GM21619 (cell line): ENCODE results near the gene IGFL1.
"Not testable (repeated sequence)": the region's sequence is repeated elsewhere in the genome, so short reads cannot be mapped to it uniquely, and the experiment has no call there.

ENCODE experiments used
- ATAC-seq: cut with Tn5 transposase; IDR thresholded peaks from one replicate; pipeline ENCODE4 v1.9.1; 2021; ENCODE audit not compliant: unreplicated experiment

IGFL1 gene

GRCh38 chr19:46229442-46229841, at the start of gene IGFL1:
TSS of gene IGFL1 (plus strand) at chr19:46229742. CDS start at chr19:46229775, 33 bp downstream.
- no peak for ATAC-seq

DNA sequence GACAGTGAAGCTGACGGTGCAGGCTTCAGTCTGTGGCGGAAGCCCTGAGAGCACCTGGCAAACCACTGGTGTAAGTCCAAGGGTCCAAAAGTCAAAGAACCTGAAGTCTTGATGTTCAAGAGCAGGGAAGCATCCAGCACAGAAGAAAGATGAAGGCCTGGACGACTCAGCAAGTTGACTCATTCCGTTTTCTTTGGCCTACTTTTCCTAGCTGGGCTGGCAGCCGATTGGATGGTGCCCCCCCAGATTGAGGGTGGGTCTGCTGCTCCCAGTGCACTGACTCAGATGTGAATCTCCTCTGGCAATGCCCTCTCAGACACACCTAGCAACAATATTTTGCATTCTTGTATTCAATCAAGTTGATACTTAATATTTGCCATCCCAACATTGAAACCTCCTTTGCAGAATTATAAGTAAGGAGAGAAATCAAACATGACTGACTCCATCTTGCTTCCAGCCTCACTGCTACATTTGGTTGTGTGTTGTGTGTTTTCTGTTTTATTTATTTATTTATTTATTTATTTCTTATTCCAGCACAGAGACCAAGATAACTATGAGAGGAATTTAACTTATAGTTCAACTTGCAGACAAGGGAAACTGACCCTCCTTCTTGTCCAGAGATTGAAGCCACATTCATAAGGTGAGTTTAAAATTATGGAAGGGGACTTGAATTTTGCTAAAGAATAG, 48.7 kb upstream of the IGFL1 start:
- ATAC-seq, result no peak

GRCh38 chr19:46181388-46181779, 48.2 kb upstream of the IGFL1 start:
- ATAC-seq, result no peak

- ATAC-seq, result no peak
Observed at GRCh38 chr19:46182476-46182875, 47.1 kb upstream of the IGFL1 start.

- ATAC-seq, result not testable (repeated sequence)
Observed at GRCh38 chr19:46184775-46185710, 44.5 kb upstream of the IGFL1 start.

- no peak for ATAC-seq
Observed at GRCh38 chr19:46186101-46186716, 43.3 kb upstream of the IGFL1 start.

GRCh38 chr19:46186717-46187101, 42.8 kb upstream of the IGFL1 start:
- no peak for ATAC-seq

DNA sequence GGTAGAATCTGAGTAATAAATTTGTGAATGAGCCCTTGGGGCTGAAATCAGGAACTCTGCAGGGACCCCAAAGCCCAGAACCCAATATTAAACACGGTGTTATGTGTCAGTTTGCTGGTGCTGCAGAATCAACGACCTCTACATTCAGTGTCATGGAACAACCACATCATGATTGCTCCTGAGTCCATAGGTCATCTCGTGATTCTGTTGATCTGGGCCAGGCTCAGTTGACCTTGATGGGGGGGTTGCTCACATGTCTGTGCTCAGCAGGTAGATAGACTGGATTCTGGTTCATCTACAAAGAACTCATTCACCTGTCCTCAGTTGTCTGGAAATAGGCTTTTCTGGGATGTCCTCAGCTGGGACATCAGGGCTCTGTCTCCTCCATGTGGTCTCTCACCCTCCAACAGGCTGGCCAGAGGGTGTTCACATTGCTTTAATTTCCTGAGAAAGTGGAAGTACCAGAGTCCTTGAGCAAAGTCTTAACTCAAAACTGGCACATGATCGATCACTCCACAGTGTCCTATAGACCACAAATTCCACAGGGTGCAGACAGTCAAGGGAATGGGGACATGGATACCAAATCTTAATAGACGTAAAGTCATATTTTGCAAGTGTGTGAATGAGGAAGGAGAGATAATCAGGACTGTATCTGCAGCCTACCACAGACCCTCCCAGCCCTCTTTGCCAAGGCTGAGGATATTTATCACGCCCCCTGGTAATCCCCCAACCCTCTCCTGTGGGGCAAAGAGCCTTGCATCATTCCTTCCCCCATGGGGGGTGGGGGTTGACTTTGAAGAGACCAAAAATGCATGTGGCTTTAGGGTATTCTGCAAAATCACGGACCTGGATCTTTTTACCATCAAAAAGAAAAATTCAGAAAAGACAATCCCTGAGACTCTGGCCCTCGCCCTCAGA, 39.3 kb upstream of the IGFL1 start:
- ATAC-seq, result no peak

- ATAC-seq, result no peak
Observed at GRCh38 chr19:46191356-46191755, 38.2 kb upstream of the IGFL1 start.

DNA sequence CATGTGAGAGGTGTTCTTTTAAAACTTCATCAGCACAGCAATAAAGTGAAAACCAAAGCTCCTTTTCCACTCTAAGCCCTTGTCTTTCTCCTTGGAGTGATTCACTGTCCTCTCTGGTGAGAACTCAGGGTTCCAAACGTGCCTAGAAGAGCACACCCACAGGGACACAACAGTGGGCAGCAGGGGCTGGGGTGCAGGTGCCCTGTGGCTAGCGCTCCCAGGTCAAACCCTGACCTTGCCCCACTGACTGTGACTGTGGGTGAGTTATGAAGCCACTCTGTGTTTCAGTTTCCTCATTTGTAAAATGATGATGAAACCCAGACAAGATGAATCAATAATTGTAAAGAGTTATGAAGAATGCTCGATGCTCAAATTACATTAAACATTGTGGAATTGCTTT, 37.6 kb upstream of the IGFL1 start:
- ATAC-seq, result no peak

DNA sequence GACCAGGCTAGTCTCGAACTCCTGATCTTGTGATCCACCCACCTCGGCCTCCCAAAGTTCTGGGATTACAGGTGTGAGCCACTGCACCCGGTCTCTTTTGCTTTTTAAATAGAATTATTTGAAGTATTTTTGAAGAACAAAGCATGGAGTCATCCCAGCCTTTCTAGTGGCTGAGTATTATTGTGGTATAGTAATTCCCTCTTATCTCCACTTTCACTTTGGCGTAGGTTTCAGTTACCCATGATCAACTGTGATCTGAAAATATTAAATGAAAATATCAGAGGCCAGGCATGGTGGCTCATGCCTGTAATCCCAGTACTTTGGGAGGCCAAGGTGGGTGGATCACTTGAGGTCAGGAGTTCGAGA, 36.9 kb upstream of the IGFL1 start:
- not testable (repeated sequence) for ATAC-seq

GRCh38 chr19:46192992-46193650, 36.4 kb upstream of the IGFL1 start:
- no peak for ATAC-seq

DNA sequence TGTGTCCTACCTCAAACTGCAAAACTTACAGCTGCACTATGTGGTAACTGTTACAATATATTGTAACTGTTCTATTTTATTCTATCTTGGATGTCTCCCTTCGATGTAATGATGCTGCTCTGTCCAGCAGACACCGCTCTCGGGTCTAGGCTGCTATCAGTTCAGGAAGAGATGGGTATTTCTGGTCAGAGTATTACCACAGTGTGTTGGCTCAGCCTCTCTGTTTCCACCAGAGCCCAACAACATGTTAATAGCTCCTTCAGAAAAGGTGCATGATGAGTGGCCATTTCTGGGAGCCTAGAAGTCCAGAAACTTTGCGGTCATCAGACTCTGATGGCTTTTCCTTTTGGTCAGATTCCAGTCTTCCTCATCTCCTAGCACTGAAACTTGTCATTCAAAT, 35.9 kb upstream of the IGFL1 start:
- ATAC-seq, result no peak

GRCh38 chr19:46195104-46195503, 34.4 kb upstream of the IGFL1 start:
- ATAC-seq, result no peak

GRCh38 chr19:46195919-46196318, 33.6 kb upstream of the IGFL1 start:
- ATAC-seq, result not testable (repeated sequence)

DNA sequence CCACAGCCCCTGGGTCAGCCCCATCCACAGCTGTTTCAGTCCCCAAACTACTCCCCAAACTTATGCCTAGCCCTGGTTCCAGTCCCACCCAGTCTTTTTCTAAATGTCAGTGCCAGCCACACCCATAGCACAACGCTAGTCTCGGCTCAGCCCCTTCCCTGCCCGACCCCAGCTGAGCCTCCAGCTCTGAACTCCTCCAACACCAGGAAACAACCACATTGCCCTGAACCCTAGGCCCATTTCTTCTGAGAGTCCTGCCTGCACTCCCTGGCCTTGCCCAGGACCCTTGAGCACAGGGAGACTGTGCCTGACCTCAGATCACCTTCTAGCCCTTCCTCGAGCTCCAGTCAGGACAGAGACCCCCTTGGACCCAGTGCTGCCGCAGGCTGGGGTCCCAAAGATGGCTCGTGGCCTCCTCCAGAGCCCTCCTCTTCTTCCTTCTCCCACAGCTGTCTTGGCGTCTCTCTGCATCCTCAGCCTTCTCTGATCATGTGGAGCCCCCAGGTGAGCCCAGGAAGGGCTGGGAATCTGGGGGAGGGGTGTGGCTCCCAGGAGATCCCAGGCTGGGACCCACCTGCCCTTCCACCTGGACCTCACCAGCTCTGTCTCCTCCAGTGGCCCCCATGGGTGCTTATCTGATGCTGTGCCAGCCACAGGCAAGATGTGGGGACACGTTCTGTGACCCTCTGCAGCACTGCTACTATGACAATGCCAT, 33.0 kb upstream of the IGFL1 start:
- ATAC-seq, result no peak

GRCh38 chr19:46197314-46198070, 32.0 kb upstream of the IGFL1 start:
- no peak for ATAC-seq

DNA sequence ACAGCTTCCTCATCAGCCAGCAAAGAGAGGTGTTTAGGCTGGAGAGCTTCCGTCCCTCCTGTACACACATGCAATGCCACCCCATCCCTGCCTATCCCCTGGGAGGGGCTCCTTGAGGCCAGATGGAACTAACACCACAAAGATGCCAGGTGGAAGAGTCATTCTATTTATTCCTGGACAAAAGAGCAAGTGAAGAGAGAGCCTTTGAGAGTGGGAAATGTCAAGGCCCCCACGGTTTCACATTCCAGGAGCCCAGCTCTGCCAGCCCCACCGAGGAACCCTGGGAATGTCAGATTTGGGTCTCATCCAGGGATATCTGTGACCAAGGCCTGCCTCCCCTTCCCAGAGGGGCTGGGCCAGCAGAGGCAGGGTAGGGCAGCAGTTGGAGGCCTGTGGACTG, 30.8 kb upstream of the IGFL1 start:
- no peak for ATAC-seq
